HAP-1 (cell line): ENCODE results near the gene GTSF1L.
A peak's percentile ranks its signal among the peaks of the same experiment; 100 is the strongest.
"Not testable (repeated sequence)": the region's sequence is repeated elsewhere in the genome, so short reads cannot be mapped to it uniquely, and the experiment has no call there.

Experiments used
- DNase-seq, 2 experiments: peaks; one replicate each; pipeline ENCODE4 v3.0.0-alpha.2; 2016 to 2020; ENCODE audit warnings: low spot score in 2 of 2
- H3K27me3 ChIP-seq: fragments of 250-450 bp; sonication (Bioruptor Pico); 2 replicates; pipeline ENCODE4 v1.5.1; 2020; ENCODE audit warnings: low read depth, mild to moderate bottlenecking, moderate library complexity
- H3K36me3 ChIP-seq: fragments of 250-450 bp; sonication (Bioruptor Pico); replicated peaks from 2 replicates; pipeline ENCODE4 v1.5.1; 2020; ENCODE audit warnings: mild to moderate bottlenecking
- H3K4me1 ChIP-seq: fragments of 250-450 bp; sonication (Bioruptor Pico); 2 replicates; pipeline ENCODE4 v1.5.1; 2020; ENCODE audit warnings: mild to moderate bottlenecking
- H3K4me3 ChIP-seq: fragments of 250-450 bp; sonication (Bioruptor Pico); 2 replicates; pipeline ENCODE4 v1.5.1; 2020; ENCODE audit warnings: mild to moderate bottlenecking, moderate library complexity
- H3K9me3 ChIP-seq: fragments of 250-450 bp; sonication (Bioruptor Pico); 2 replicates; pipeline ENCODE4 v1.5.1; 2020; ENCODE audit warnings: mild to moderate bottlenecking, moderate library complexity
- in situ Hi-C: fragments of 300-500 bp; cut with MboI; formaldehyde crosslinking; loops from 3 replicates; pipeline ENCODE4 v1.14.3; 2020; ENCODE audit warnings: low sequenced_read_pairs, inconsistent platforms, mixed read lengths

GTSF1L gene

DNA sequence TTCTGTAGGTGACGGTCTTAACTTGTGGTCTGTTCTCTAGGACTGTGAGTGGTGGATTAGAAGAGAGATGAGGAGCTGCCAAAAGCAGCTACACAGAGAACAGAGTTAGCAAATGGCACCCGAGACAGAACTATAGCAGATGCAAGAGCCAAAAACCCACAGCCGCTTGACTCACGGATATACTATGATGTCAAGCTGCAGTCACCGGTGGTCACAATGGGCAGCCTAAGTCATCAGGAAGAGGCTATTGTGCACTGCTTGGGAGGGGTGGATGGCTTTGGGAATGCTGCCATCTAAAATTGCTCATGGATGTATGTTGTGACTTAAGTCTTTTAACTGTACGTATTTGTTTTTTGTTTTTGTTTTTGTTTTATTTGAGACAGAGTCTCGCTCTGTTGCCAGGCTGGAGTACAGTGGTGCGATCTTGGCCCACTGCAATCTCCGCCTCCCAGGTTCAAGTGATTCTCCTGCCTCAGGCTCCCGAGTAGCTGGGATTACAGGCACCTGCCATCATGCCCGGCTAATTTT is at the start of gene GTSF1L:
Gene GTSF1L, minus strand, starts transcription at position 192 of the 528 bp plus-strand sequence. CDS start 308 bp downstream, outside the sequence.
- no peaks in the 10 kb centered on the region for H3K9me3 ChIP-seq
- H3K36me3 ChIP-seq = no peaks in the 10 kb centered on the region
- in situ Hi-C loops = no loop called here

DNA sequence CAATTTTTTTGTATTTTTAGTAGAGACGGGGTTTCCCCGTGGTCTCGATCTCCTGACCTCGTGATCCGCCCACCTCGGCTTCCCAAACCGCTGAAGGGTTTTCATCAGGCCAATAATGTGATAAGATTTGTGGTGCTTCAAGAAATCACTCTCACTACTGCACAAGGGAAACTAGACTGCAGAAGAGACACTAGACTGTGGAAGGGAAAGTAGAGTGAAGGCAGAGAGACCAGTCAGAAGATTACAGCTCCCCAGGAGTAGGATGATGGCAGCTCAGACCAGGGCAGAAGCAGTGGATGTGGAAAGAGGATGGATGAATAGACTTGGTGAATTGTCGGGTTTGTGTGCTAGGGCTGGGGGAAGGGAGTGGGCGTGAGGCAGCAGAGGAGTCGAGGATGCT is 48.0 kb upstream of the GTSF1L start:
- no peak for DNase-seq
- Histone ChIP-seq H3K4me1 (no peaks in the 10 kb centered on the region), H3K36me3 (no peaks in the 10 kb centered on the region), H3K4me3 (no peak overlapping the region), H3K27me3 (no peaks in the 10 kb centered on the region), H3K9me3 (no peaks in the 10 kb centered on the region)
- in situ Hi-C loops = no loop called here

More for the DNA sequence above, at the start of gene GTSF1L:
- Histone ChIP-seq H3K4me3 (no peak within 1 kb of the TSS), H3K4me1 (no peaks in the 10 kb centered on the region), H3K27me3 (no peaks in the 10 kb centered on the region)
- no peak for DNase-seq

DNA sequence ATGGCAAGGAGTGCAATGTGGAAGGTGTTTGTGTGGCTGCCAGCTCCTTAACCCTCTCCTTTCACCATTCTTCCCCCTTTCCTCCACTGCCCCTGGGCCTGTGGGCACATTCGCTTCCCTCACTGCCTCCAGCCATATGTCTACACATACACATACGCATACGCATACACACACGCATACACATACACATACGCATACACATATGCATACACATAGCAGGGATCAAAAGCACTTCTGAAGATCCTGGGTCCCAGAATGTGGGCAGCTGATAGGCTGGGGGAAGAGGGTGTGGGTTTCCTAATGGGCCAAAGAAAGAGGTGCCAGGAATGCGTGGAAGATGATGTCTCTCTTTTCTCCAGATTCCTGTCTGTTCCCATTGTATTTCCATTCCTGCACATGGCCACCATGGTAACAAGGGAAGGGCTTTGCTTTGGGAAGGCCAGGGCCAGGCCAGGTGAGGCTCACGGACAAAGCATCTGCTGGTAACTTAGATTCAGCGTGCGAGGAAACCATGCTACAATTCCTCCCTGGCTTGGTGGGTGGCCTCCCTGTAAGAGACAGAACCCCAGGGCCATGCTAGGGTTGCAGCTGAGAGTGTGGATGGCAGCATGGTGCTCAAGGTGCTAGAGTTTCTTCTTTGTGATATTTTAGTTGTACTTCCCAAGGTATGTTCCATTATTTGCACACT is 44.8 kb upstream of the GTSF1L start:
- DNase-seq = no peak
- Histone ChIP-seq H3K4me1 (no peaks in the 10 kb centered on the region), H3K9me3 (no peaks in the 10 kb centered on the region), H3K4me3 (no peak overlapping the region), H3K36me3 (no peaks in the 10 kb centered on the region), H3K27me3 (peaks cover 11% of the 10 kb centered on the region)
- in situ Hi-C loops = no loop called here

DNA sequence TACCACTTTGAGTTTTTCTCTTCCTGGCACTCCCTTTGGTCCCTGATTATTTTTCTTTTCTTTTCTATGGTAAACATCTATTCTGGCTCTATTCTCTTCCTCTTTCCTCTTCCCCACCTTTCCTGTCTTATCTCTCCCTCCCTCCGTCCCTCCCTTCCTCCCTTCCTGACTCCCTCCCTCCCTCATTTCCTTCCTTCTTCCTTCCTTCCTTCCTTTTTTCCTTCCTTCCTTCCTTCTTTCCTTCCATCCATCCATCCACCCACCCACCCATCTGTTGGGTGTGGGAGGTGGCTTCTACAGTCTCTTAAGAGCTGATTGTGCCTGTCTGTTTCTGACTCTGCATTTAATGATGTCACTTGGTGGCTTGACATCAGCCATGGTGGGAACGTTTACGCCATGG is 43.5 kb upstream of the GTSF1L start:
- no peaks in the 10 kb centered on the region for H3K4me1 ChIP-seq
- H3K4me3 ChIP-seq = no peak overlapping the region
- no peak for DNase-seq
- H3K27me3 ChIP-seq = peaks cover 24% of the 10 kb centered on the region
- no peaks in the 10 kb centered on the region for H3K36me3 ChIP-seq
- in situ Hi-C loops = no loop called here
- no peaks in the 10 kb centered on the region for H3K9me3 ChIP-seq

DNA sequence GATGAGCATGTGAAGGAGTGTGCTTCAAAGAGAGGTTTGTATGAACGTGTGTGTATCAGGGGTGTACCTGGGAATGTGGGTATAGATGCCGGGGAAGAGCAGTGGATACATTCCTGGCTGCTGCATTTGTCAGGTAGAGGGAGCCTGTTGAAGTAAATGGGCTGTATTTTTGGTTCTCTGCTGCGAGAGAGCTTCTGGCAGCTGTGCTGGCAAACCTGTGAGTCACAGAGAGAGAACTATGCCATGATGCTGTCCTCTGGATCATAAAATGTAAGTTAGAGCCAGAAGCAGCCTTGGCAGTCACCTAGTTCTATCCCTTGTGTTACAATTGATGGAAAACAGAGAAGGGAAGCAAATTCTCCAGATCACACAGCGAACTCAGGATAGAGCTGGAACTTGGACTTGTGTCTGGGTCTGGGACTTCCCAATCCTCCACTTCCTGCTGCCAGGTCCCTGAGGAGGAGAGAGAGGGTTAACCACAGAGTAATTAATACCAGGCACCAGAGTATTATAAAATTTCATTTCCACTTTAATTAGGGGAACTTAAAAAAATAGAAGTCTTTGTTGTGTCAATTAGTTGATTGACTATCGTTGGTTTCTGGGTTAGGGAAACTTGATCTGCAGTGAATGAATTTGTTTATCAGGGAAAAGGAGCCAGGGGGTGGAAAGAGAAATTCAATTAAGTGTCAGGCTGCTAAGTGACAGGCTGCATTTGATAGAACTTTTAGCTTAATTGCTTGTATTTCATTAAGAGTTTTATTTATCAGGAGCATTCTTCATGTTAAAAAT is 41.1 kb upstream of the GTSF1L start:
- Histone ChIP-seq H3K4me1 (no peaks in the 10 kb centered on the region), H3K4me3 (no peak overlapping the region), H3K36me3 (no peaks in the 10 kb centered on the region), H3K9me3 (no peaks in the 10 kb centered on the region), H3K27me3 (peaks cover 26% of the 10 kb centered on the region)
- DNase-seq = no peak
- in situ Hi-C loops = no loop called here

DNA sequence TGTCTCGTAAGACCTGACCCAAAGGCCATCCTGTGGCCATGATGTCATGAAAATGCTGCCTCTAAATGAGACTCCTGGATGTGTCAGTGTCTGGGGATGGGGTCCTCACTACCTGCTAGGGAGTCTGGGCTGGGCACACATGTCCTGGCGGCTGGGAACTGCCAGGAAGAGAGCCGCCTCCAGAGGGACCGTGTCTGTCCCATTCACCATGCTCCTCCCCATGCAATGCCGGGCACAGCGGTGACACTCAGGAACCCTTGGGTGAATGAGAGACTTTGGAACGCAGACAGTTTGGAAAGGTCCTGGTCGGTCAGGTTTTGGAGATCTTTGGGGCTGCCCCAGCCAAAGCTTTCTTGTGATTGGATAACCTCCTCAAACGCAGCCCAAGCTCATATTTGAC is 40.1 kb upstream of the GTSF1L start:
- Histone ChIP-seq H3K4me1 (no peaks in the 10 kb centered on the region), H3K36me3 (no peaks in the 10 kb centered on the region), H3K27me3 (peaks cover 26% of the 10 kb centered on the region), H3K9me3 (no peaks in the 10 kb centered on the region), H3K4me3 (no peak overlapping the region)
- in situ Hi-C loops = no loop called here
- DNase-seq = no peak

DNA sequence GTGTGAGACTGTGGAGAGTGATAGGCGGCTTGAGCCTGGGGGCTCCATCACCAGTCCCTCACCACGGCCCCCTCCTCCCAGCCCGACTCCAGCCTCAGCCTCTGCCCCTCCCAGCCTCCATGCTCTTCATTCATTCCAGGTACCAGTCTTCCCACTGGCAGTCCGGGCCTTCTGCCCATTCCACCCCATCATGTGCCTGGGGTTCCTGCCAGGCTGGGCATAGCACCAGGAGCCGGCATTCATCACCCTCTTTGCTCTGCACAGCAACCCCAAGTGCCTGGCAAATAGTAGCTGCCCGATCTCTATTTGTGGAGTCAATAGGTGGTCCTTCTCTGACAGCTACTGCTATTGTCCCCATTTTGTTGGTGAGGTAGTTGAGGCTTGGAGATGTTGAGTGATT is 39.6 kb upstream of the GTSF1L start:
- DNase-seq = no peak
- in situ Hi-C loops = no loop called here
- H3K27me3 ChIP-seq = peaks cover 26% of the 10 kb centered on the region

DNA sequence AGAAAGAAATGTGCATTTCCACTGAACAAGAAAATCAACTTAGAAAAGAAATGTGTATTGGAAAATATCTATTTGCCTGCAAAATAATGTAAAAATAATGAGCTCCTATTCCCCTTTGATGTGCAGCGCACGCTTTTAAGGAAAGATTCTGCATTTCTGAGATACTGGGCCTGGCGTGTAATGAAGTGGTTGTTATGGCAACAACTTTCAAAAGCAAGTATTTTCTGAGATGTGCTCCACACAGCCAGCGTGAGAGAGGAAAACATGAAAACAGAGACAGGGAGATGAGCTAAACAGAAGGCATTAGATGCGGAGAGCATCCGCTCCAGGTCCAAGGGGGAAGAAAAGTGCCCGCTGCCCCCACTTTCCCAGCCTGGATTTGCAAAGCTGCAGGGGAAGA is 39.1 kb upstream of the GTSF1L start:
- no peak for DNase-seq
- in situ Hi-C loops = no loop called here

More for the DNA sequence above, 39.6 kb upstream of the GTSF1L start:
- Histone ChIP-seq H3K4me1 (no peaks in the 10 kb centered on the region), H3K36me3 (no peaks in the 10 kb centered on the region), H3K9me3 (no peaks in the 10 kb centered on the region), H3K4me3 (no peak overlapping the region)

DNA sequence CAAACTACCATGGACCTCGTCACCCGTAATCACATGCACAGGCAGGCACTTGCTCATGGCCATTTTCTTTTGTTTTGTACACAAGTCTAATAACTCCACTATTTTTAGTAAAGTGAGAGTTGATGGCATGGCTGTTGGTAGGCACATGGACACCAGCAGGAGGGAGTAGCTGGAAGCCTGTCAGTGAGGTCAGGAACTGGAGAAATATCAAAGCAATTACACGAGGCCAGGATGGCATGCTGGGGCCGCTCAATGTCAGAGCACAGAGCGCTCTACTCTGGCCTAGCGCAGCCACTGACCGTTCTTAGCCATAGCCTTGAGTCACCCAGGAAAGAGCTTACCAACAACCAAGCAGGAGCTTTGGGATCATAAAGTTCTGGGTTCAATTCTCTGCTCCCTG is 36.1 kb upstream of the GTSF1L start:
- Histone ChIP-seq H3K27me3 (peaks cover 23% of the 10 kb centered on the region), H3K36me3 (no peaks in the 10 kb centered on the region), H3K4me3 (no peak overlapping the region), H3K9me3 (no peaks in the 10 kb centered on the region), H3K4me1 (no peaks in the 10 kb centered on the region)
- in situ Hi-C loops = no loop called here
- DNase-seq = no peak

More for the DNA sequence above, 39.1 kb upstream of the GTSF1L start:
- no peaks in the 10 kb centered on the region for H3K4me1 ChIP-seq
- no peak overlapping the region for H3K4me3 ChIP-seq
- H3K36me3 ChIP-seq = no peaks in the 10 kb centered on the region
- peaks cover 26% of the 10 kb centered on the region for H3K27me3 ChIP-seq
- H3K9me3 ChIP-seq = no peaks in the 10 kb centered on the region

DNA sequence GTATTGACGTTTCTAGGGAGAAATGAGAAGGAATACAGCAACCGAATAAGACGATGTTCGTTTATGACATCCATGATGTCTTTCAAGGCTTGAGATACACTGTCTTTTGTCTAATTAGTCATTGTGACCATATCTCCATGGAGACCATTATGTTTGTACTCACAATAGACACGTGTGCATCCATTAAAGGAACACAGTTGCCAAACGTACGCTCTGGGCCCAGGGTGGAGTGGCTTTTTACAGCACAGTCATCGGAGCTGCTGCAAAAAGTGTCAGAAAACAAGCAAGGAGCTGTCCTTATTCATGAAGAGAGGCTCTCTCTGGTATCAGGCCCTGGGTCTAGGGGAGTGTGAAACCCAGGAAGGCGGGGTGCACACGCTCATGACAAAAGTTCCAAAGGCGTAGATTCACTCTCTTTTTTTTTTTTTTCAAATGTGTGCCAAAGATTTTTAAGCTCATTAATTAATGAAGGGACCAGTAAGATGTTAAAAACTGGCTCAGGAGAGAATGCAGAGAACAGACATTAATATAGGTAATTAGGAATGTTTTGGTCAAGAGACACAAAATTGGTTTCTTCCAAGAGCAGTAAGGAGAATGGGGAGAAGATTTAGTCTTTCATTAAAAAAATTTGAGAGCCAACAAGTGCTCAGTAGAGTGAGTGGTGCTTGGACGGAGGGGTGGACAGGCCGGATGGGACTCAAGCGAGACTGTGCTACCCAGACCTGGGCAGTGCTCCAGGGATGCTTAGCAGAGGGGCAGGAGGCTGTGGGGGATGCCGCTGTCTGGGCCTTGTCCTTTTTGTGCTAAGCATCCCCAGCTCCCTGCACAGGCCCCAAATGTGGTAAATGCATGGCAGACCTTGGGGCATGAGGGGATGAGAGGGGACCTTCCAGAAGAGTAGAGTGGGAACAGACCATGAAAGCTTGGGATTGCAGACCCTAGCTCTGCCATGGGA is 34.9 kb upstream of the GTSF1L start:
- H3K36me3 ChIP-seq = no peaks in the 10 kb centered on the region
- H3K4me3 ChIP-seq = no peak overlapping the region
- H3K4me1 ChIP-seq = no peaks in the 10 kb centered on the region
- DNase-seq = peak in 1 of 2 experiments; percentile 14
- H3K9me3 ChIP-seq = no peaks in the 10 kb centered on the region
- peaks cover 15% of the 10 kb centered on the region for H3K27me3 ChIP-seq
- in situ Hi-C loops = no loop called here

DNA sequence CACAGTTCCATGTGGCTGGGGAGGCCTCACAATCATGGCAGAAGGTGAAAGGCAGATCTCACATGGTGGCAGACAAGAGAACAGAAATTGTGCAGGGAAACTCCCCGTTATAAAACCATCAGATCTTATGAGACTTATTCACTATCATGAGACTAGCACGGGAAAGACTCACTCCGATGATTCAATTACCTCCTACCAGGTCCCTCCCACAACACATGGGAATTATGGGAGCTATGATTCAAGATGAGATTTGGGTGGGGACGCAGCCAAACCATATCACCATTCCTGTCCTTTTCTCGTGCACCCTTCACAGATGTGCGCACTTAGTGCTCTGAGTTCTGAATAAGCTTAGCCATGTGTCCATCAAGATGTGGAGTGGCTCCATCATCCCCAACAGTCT is 31.1 kb upstream of the GTSF1L start:
- H3K9me3 ChIP-seq, H3K36me3 ChIP-seq, DNase-seq, H3K4me1 ChIP-seq, H3K27me3 ChIP-seq, H3K4me3 ChIP-seq, in situ Hi-C loops: not testable (repeated sequence)

DNA sequence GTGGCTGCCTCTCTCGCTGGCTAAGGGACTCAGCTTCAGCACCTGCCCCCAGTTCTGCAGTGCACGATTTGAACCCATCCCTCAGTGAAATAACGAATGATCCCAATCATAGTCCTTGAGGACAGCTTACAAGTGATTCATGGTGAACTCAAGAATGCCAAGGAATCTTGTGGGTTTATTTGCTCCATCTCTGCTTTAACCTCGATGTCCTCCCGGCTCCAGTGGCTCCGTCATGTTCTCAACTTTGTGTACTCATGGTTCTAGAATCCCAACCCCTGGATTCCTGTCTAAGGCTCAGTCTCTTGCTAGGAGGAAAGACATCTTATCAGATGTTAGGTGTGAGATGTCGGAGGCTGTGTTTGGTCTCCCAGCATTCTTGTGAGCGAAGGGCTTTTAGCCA is 29.0 kb upstream of the GTSF1L start:
- Histone ChIP-seq H3K27me3 (no peaks in the 10 kb centered on the region), H3K36me3 (no peaks in the 10 kb centered on the region), H3K4me1 (no peaks in the 10 kb centered on the region), H3K9me3 (no peaks in the 10 kb centered on the region), H3K4me3 (no peak overlapping the region)
- DNase-seq = no peak
- in situ Hi-C loops = no loop called here

DNA sequence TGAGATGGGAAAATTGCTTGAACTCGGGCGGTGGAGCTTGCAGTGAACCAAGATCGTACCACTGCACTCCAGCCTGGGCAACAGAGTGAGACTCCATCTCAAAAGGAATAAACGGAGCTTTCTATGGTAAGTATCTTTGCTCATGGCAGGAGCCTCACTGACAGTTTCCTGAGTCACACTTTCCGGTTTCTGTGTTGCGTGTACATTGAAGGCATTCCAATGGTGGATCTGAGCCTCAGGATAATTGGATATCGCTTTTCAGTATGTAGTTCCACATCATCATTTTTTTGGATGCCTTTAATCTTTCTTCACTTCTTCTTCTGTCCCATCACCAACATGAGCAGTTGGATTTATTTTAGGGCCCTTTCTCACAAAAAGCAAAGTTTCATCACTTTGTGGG is 28.6 kb upstream of the GTSF1L start:
- in situ Hi-C loops = no loop called here
- no peaks in the 10 kb centered on the region for H3K9me3 ChIP-seq
- no peak overlapping the region for H3K4me3 ChIP-seq
- H3K36me3 ChIP-seq = no peaks in the 10 kb centered on the region
- no peaks in the 10 kb centered on the region for H3K4me1 ChIP-seq
- no peak for DNase-seq
- H3K27me3 ChIP-seq = no peaks in the 10 kb centered on the region
